HG03521 (cell line): ENCODE results near the gene CEACAM16.
A peak's percentile ranks its signal among the peaks of the same experiment; 100 is the strongest.

Source experiments
- ATAC-seq: cut with Tn5 transposase; IDR thresholded peaks from one replicate; pipeline ENCODE4 v1.9.1; 2021; ENCODE audit warnings: mild to moderate bottlenecking, moderate library complexity; ENCODE audit not compliant: unreplicated experiment

The CEACAM16 gene

DNA sequence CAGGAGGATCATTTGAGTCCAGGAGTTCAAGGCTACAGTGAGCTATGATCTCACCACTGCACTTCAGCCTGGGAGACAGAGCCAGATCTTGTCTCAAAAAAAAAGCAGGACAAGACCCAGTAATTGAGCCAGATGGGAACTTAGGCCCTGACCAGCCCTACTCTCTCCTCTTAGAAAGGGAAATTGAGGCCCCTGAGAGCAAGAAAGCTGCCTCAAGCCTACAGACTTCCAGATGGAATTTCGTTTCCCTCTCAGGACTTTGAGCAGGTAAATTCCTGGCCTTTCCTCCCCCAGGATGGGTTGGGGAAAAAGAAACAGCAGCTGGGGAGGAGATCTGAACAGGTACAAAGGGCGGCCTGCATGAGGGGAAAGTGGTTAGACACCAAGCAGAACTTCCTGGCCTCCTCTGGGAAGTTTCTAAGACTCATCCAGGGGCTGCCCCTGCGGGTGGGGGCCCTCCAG, 46.0 kb downstream of the CEACAM16 start:
- ATAC-seq: no peak

DNA sequence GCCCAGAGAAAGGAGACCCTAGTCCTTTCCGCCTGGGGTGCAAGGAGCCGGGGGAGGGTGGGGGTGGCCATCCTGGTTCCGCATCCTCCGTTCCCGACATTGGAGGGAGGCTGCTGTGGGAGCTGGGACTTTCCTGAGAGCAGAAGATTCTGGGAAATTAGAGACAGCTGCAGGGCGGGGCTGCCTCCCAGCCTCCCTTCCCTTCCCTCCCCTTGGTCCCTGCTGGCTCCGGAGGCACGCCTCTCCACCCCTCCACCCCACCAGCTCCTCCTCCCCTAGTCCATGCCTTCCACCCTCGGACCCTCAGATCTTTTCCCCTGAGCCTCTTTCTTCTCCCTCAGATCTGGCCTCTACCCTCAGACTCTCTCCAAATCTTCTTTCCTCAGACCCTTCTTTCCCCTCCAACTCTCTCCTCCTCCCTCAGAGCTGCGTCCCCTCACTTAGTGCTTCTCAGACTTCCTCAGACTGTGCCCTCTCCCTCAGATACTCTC, 46.4 kb downstream of the CEACAM16 start:
- no peak for ATAC-seq

DNA sequence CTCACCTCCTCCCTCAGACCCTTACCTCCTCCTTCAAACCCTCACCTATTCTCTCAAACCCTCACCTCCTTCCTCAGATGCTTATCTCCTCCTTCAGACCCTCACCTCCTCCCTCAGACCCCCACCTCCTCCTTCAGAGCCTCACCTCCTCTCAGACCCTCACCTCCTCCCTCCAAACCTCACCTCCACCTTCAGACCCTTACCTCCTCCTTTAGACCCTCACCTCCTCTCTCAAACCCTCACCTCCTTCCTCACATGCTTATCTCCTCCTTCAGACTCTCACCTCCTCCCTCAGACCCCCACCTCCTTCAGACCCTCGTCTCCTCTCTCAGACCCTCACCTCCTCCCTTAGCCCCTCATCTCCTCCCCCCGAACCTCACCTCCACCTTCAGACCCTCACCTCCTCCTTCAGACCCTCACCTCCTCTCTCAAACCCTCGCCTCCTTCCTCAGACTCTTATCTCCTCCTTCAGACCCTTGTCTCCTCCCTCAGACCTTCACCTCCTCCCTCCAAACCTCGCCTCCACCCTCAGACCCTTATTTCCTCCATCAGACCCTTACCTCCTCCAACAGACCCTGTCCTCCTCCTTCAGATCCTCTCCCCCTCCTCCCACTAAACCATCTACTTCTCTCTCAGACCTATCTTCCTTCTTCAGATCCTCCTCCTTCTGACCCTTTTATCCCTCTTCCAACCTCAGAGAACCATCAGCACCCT, 47.1 kb downstream of the CEACAM16 start:
- no peak for ATAC-seq

DNA sequence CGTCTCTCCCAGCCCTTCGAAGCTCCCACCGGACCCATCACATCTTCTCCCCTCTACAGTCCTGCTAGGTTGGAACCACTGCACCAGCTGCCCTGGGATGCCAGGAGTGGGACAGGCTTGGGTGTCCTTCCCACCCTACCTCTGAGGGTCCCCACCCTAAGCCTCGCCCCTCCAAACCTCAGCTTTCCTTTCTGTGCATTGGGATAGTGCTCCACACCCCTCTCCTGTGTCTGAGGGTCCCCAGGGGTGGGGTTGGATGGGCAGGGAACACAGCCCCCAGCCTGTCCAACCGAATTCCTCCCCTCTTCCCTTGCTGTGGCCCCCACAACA, 47.6 kb downstream of the CEACAM16 start:
- no peak for ATAC-seq

DNA sequence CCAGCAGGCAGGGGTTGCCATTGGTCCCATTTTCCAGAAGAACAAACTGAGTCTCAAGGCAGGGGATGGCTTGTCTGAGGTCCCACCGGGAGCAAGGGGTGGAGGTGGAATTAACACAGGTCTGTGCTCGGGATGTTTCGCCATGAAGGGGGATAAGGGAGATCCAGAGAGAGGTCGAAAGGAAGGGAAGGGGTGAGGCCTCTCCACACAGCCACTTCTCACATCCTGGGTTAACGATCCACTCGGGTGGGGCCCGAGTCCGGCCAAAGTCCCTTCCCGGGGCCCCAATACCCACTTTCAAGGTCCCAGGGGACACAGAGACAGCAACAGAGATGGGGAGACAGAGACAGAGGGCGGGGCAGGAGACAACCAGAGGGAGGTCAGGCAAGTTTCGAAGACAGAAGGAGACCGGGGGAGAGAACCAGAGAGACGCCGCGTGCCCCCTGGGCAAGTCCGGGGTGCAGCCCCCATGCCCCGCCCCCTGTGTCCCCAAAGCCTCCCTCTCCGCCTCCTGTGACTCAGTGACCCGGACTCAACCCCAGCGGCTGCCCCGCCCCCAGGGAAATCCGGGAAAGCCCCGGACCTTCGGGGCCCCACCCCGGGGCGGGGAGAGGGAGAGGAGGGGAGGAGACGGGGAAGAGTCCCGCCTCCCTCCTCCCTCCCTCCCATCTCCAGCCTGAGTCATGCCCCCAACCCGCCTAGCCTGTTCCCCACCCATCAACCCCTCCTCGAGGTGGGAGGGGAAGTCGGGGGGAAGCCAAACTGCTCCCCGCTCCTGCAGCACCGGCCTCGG, 48.2 kb downstream of the CEACAM16 start:
- peak; percentile 37 for ATAC-seq

DNA sequence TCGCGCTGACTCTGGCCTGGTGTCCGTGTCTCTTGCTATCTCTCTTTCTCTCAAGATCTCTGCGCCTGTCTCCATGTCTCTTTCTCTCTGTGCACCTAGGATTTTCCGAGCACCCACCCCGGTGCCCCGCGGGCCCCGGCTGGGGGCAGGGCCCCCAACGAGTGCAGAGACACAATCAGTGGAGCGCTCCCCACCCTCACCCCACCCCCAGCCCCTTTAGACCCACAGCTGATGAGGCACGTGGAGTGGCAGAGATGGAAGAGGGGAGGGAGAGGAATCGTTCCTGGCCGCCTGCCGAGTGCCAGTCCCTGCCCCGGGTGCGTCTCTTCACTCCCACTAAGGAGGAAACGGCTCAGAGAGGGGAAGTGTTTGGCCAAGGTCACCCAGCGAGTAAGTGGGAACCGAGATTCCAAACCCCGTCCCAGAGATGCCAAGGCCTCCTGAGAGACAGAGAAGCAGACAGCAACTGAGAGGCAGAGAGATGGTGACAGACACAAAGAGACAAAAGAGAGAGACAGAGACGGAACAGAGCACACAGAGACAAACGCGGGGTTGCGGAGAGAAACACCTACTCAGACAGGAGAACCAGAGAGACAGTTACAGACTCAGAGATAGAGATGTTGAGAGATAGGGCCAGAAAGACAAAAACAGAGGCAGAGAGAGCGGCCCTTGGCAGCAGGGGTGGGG, 48.9 kb downstream of the CEACAM16 start:
- peak; percentile 4 for ATAC-seq

DNA sequence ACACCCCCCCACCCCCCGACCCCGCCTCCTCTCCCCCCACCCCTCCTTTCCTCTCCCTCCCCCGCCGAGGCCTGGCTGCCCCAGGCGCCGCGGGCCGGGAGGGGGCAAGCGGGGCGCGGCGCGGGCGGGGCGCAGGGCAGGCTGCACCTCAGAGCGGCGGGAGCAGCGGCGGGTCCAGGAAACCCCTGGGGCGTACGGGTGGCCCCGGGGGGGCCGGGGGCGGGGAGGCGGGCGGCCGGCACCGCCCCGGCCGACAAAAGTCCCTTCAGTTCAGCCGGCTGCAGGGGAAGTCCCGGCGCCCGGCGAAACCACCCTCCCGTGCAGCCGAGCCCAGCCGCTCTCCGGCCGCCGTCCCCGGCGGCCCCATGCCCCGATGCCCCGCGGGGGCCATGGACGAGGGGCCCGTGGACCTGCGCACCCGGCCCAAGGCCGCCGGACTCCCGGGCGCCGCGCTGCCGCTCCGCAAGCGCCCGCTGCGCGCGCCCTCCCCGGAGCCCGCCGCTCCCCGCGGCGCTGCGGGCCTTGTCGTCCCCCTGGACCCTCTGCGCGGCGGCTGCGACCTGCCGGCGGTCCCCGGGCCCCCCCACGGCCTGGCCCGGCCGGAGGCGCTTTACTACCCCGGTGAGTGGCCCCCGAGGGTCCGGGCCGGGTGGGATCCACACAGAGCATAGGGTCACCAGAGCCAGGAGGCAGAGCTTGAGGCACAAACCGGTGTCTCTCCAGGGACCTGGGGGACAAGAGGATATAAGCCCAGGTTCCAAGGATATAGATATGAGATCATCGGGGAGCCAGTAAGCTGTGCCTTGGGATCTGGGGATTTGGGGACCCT, 49.7 kb downstream of the CEACAM16 start, which contains the start of gene BCL3:
Gene BCL3, plus strand, starts transcription at position 283 of the 829 bp plus-strand sequence. Its CDS starts 83 bp downstream, at position 366.
- peak; percentile 29 for ATAC-seq

DNA sequence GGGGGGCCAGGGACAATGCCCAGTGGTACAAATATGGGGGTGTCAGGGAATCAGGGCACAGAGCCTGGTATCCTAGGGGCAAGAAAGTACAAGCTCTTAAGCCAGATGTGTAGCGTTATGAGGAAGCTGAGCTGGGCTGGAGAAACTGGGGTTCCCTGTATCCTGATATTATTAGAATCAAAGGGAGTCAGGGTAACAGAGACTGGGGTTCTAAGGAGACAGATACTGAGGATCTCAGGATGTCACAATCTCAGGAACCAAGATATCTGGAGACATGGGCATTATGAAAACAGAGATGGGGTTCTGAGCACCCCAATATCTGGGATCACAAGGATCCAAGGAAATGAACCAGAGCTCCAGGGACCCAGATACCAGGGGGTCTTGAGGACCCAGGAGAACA, 50.3 kb downstream of the CEACAM16 start:
- ATAC-seq: no peak

DNA sequence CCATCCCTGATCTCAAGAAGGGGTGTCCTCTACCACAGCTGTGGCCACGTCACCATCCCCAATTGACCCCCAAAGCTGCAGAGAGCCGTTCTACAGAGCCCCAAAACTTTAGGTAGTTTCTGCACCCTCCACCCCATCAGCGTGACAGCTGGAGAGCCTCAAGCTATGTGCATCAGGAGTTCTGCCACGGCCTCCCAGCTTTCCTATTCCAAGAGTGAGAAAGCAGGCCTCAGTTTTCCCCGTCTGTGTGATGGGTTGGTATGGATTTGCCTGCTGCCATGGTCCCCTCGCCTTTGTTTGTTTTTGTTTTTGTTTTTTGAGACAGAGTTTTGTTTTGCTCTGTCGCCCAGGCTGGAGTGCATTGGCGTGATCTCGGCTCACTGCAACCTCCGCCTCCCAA, 51.0 kb downstream of the CEACAM16 start:
- no peak for ATAC-seq

DNA sequence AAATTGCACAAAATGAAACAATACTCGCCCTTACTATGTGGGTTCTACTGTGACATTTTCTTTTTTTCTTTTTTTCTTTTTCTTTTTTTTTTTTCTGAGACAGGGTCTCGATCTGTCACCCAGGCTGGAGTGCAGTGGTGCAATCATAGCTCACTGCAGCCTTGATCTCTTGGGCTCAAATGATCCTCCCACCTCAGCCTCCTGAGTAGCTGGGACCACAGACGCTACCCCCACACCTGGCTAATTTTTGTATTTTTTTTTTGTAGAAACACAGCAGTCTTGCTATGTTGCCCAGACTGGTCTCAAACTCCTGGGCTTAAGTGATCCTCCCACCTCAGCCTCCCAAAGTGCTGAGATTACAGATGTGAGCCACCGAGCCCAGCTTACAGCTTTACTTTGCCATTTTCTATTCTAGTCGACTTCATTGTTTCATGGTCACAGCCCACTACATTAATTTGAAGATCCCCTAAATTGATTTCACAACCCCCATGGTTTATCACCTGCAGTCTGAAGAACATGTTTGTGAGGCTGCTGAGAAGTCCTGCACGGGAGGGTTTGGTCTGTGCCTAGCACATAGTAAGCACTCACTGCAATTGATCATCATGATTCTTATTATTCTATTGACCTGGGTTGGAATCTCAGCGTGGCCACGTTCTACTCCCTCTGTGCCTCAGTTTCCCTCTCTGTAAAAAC, 53.3 kb downstream of the CEACAM16 start:
- ATAC-seq: no peak

DNA sequence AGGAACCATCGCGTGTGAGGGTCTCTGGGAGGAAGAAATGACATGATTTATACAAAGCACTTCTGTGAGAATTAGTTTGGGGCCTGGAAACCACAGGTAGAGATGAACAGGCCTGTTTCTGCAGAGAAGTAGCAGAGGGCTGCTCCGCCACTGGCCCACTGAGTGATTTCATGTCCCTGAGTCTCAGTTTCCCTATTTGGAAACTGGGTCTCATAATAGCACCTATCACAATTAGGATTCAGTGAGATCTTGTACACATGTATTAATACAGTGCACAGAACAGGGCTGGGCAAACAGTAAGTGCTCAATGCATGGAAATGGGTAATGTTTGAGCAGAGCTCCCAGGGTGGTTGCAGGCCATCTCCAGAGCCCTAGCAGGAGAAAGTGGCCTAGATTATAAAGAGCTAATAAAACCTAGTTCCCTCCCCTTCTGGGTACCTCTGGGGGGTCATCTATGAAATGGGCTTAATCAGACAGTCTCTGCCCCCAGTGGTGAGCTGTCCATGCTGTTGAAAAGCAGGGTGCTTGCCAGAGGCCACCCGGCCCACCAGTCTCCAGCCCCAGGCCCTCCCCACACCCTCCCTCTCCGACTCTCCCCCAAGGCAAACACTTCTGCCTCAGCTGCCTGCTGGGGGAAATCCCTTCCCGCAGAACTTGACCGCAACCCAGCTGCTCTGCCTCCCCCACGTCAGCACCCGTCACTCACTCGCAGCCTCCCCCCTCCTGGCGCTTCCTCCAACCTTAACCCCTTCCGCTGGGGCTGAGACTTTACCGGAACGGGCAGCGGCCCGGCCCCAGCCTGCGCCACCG, 54.1 kb downstream of the CEACAM16 start:
- ATAC-seq: peak; percentile 70

DNA sequence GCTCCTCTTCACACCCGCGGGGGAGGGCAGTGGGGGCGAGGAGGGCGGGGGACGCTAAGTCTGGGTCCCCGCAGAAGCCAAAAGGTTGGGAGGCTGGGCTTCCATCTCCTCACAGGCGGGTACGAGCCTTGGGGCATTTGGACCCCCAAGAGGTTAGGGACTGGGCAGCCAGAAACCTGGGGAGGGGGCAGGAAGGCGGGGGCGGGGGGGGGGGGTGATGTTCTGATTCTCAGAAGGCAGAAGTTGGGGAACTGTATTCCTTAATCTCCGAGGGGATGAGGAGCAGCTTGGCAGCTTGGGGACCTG, 54.6 kb downstream of the CEACAM16 start:
- no peak for ATAC-seq

DNA sequence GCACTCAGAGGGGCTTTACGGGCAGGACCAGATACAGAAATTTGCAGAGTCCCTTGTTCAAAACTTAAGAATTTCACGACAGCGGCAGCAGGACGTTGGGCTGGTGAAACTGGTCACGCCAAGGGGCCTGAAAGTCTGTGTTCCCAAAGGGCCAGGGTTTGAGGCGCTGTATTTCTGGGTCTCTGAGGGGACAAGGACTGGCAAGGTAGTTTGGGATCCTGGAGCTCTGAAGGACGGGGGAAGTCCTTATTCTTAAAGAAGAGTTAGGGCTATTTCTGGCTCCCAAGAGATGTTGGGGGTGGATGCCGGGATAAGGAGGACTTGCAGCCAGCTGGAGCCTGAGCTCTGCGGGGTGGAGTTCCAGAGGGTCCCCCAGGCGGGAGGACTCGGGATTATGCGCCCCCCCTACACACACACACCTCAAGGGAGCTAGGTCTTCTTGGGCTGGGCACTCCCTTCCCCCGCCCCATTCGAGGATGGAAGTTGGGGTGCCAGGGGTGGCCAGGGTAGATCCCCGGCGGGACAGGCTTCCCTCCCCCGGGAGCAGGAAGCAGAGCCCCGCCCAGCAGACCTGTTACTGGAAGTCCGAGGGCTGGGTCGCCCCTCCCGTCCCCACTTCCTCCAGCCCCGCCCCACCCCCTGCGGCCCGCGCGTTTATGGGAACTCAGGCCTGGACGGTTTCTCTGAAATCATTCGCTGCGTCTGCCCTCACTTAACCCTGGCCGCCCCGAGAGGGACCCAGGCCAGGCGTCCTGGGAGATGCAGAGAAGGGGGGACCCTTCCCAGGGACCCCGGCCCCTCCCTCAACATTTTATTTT, 55.2 kb downstream of the CEACAM16 start:
- ATAC-seq: peak; percentile 0

DNA sequence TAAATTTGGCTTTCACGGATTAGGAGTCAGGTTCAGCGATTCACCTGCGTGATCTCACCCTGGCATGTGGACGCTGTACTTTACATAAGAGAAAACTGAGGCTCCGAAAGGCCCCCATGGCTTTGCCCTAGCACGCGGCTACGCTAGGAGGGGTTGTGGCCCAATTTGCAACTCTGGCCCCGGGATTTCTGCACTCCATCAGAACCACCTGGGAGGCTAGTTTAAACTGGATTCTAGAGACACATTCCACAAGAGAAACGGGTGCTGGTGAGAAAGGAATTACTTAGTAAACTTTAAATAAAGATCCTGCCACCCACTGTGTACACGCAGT, 55.8 kb downstream of the CEACAM16 start:
- ATAC-seq: no peak

DNA sequence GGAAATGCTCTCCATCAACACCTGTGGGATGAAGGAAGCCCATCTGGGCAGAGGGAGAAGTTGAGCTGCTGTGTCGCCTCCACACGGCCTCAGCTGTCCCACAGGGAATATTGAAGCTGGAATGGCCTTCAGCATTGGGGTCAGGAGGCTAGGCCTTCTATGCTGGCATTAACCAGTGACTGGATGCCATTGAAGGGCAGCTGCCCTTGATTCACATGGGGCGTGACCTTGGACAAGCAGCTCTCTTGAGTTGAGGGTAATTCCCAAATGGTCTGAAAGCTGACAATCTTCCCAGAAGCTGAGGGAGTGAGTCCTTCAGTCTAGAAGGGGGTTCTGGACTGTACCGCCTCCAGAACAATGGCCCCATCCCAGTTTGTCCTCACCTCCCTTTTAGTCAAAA, 56.3 kb downstream of the CEACAM16 start:
- ATAC-seq: no peak

DNA sequence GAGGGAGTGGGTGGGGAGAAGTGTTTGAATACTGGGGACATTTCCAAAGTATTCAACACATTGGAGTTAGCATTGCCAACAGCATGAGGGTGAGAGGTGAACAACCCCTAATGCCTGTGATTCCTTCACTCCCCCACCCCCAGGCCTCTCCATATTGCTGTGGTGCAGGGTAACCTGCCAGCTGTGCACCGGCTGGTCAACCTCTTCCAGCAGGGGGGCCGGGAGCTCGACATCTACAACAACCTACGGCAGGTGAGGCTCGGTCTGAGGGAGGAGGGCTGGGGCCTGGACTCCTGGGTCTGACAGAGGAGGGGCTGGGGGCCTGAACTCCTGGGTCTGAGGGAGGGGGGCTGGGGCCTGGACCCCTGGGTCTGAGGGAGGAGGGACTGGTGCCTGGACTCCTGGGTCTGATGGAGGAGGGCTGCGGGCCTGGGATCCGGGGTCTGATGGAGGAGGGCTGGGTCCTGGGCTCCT, 57.2 kb downstream of the CEACAM16 start:
- ATAC-seq: no peak

DNA sequence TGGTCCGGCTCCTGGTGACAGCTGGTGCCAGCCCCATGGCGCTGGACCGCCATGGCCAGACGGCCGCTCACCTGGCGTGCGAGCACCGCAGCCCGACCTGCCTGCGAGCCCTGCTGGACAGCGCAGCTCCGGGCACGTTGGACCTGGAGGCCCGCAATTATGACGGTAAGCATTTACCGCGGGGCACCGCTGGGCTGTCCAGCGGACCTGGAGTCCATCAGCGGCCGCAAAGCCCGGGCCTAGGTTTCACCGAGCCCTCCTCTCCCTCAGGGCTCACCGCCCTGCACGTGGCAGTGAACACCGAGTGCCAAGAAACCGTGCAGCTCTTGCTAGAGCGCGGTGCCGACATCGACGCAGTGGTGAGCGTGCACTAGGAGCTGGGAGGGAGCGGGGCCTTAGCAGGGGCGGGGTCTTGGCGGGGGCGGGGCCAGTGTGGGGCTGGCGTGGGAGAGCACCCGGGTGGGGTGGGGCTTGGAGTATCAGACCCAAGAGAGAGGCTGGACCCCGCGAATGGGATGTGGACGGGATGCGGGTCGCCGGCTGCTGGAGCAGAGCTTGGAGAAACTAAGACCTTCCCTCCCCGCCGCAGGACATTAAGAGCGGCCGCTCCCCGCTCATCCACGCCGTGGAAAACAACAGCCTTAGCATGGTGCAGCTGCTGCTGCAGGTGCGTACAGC, 58.2 kb downstream of the CEACAM16 start:
- no peak for ATAC-seq
